Measurements from ENCODE around the gene DOCK11.

Gene DOCK11

DNA sequence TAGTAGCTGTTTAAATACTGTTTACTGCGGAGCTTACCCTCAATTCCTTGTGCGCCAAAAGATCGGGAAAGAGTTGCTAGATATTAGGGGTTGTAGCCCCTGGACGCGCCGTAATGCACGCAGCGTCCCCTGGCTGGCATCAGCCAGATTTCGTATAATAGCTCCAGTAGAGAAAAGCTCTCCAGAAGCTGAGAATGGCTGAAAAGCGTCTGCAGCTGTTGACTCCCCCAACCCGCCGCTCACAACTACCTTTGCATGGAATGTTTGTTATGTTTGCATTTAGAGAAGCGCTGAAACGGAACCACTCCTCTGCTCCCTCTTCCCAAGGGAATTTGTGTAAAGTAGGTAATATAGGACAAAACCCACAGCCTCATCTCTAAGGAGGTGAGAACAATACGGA lies 3.7 kb downstream of the DOCK11 start:
- peaks cover 6% of the 10 kb centered on the region for H3K79me2 ChIP-seq (ENCODE audit: insufficient read depth, low read length)

DNA sequence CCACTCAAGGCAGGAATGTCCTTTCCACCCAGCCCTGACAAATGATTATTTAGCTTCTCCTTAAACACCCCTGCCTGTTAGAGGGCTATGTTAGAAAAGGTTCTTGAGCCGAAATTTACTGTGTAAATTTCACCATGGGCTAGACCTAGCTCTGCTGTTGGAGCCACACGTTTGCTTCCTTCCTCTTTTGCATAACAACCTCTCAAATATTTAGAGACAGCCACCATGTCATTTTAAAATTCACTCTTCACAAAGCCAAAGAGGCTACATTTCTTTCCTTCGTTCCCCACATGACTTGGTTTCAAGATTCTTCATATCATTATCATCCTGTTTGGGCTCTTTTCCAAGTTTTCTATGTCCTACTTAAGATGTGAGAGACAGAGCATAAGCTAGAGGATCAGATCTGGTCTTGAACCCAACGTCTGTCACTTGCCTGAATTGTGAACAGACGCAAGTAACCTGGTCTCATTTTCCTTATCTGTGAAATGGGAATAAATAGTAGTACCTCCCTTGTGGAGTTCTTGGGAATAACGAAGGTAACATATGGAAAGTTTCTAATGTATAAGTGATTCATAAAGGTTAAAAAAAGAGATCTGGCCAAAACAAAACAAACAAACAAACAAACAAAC lies 6.7 kb downstream of the DOCK11 start:
- TF ChIP-seq EZH2 (IDR thresholded peaks at IDR 0.05; ENCODE audit: borderline replicate concordance, low read length), result no peak
- TF ChIP-seq, protein P1, sequence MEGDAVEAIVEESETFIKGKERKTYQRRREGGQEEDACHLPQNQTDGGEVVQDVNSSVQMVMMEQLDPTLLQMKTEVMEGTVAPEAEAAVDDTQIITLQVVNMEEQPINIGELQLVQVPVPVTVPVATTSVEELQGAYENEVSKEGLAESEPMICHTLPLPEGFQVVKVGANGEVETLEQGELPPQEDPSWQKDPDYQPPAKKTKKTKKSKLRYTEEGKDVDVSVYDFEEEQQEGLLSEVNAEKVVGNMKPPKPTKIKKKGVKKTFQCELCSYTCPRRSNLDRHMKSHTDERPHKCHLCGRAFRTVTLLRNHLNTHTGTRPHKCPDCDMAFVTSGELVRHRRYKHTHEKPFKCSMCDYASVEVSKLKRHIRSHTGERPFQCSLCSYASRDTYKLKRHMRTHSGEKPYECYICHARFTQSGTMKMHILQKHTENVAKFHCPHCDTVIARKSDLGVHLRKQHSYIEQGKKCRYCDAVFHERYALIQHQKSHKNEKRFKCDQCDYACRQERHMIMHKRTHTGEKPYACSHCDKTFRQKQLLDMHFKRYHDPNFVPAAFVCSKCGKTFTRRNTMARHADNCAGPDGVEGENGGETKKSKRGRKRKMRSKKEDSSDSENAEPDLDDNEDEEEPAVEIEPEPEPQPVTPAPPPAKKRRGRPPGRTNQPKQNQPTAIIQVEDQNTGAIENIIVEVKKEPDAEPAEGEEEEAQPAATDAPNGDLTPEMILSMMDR (IDR thresholded peaks at IDR 0.05; ENCODE audit: low read length), result no peak
- no peaks in the 10 kb centered on the region for H3F3A ChIP-seq (ENCODE audit: insufficient read depth, low read length)
- H3K27me3 ChIP-seq (ENCODE audit: insufficient read depth, low read length), result no peaks in the 10 kb centered on the region
- H3K9me3 ChIP-seq (ENCODE audit: low read length), result no peaks in the 10 kb centered on the region
- H3K9ac ChIP-seq (ENCODE audit: low read length), result peak overlapping the region; percentile 16; the same call in 1 of the 2 replicates
- H3K4me3 ChIP-seq (ENCODE audit: low read depth, low read length, poor library complexity, severe bottlenecking), result peak overlapping the region; percentile 19
- peak overlapping the region; percentile 45 for H3K4me2 ChIP-seq (ENCODE audit: low read length)
- H3K27ac ChIP-seq (ENCODE audit: low read depth, low read length, poor library complexity, severe bottlenecking), result peak overlapping the region; percentile 76
- no peaks in the 10 kb centered on the region for H3K36me3 ChIP-seq (ENCODE audit: insufficient read depth, low read length)
- H2AFZ ChIP-seq (ENCODE audit: low read length), result no peak overlapping the region
- H4K20me1 ChIP-seq (ENCODE audit: insufficient read depth, low read length), result no peaks in the 10 kb centered on the region
- peaks cover 31% of the 10 kb centered on the region for H3K4me1 ChIP-seq (ENCODE audit: insufficient read depth, low read length, severe bottlenecking)
- H3K9me2 ChIP-seq (ENCODE audit: low read depth, low read length), result no peaks in the 10 kb centered on the region
- H3K79me2 ChIP-seq (ENCODE audit: insufficient read depth, low read length), result peaks cover 6% of the 10 kb centered on the region

More for the DNA sequence above, 3.7 kb downstream of the DOCK11 start:
- Histone ChIP-seq H3K27ac (ENCODE audit: low read depth, low read length, poor library complexity, severe bottlenecking) (no peak overlapping the region), H3K4me1 (ENCODE audit: insufficient read depth, low read length, severe bottlenecking) (peaks cover 41% of the 10 kb centered on the region), H2AFZ (ENCODE audit: low read length) (no peak overlapping the region), H3K27me3 (ENCODE audit: insufficient read depth, low read length) (no peaks in the 10 kb centered on the region), H3K4me2 (ENCODE audit: low read length) (no peak overlapping the region), H3K4me3 (ENCODE audit: low read depth, low read length, poor library complexity, severe bottlenecking) (no peak overlapping the region), H3K9ac (ENCODE audit: low read length) (no peak overlapping the region), H3K9me3 (ENCODE audit: low read length) (no peaks in the 10 kb centered on the region), H3K36me3 (ENCODE audit: insufficient read depth, low read length) (no peaks in the 10 kb centered on the region), H3F3A (ENCODE audit: insufficient read depth, low read length) (0 out of 2 replicates have a peak, but pooled peaks cover 3% of the 10 kb centered on the region), H4K20me1 (ENCODE audit: insufficient read depth, low read length) (no peaks in the 10 kb centered on the region), H3K9me2 (ENCODE audit: low read depth, low read length) (no peaks in the 10 kb centered on the region)
- TF ChIP-seq, protein P1 (IDR thresholded peaks at IDR 0.05; ENCODE audit: low read length), result no peak
- no peak for TF ChIP-seq EZH2 (IDR thresholded peaks at IDR 0.05; ENCODE audit: borderline replicate concordance, low read length)

DNA sequence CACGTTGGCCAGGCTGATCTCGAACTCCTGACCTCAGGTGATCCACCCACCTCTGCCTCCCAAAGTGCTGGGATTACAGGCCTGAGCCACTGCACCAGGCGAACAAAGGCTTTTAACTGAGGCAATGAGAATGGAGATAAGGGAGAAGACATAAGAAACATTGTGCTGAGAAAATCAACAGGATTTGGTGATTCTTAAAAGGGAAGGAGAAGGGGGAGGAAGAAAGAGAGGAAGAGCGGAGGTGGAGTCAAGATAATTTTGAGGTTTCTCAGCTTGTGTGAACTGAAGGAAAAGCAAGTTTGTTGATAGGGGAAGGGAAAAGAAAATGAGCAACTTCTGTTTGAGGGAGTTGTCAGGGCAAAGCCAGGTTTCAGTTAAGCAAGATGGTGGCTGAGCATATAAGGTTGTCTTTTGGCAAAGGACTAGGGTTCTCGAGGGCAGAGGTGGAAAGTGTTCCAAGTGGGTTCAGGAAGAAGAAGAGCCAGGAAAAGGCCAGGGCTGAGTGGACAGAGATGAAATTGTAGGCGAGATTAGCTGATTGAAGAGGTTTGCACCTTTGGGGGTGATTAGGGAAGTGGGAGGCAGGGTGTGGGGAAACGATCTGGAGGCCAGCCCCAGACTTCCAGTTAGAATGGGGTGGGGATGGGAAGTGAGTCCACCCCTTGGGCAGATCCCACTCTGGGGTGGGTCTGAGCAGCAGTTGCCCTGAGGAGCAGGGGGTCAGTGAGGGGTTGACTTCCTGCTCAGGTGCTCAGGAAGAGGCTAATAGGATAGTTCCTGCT lies 7.8 kb downstream of the DOCK11 start:
- Histone ChIP-seq H3K4me2 (ENCODE audit: low read length) (no peak overlapping the region), H3K9me2 (ENCODE audit: low read depth, low read length) (no peaks in the 10 kb centered on the region), H3K4me3 (ENCODE audit: low read depth, low read length, poor library complexity, severe bottlenecking) (no peak overlapping the region), H3K36me3 (ENCODE audit: insufficient read depth, low read length) (no peaks in the 10 kb centered on the region), H3K27me3 (ENCODE audit: insufficient read depth, low read length) (no peaks in the 10 kb centered on the region), H3K9ac (ENCODE audit: low read length) (no peak overlapping the region), H3K27ac (ENCODE audit: low read depth, low read length, poor library complexity, severe bottlenecking) (no peak overlapping the region), H3F3A (ENCODE audit: insufficient read depth, low read length) (no peaks in the 10 kb centered on the region), H3K79me2 (ENCODE audit: insufficient read depth, low read length) (peaks cover 2% of the 10 kb centered on the region), H3K9me3 (ENCODE audit: low read length) (no peaks in the 10 kb centered on the region), H2AFZ (ENCODE audit: low read length) (no peak overlapping the region), H4K20me1 (ENCODE audit: insufficient read depth, low read length) (no peaks in the 10 kb centered on the region), H3K4me1 (ENCODE audit: insufficient read depth, low read length, severe bottlenecking) (peaks cover 20% of the 10 kb centered on the region)
- TF ChIP-seq, protein P1 (IDR thresholded peaks at IDR 0.05; ENCODE audit: low read length), result no peak
- TF ChIP-seq EZH2 (IDR thresholded peaks at IDR 0.05; ENCODE audit: borderline replicate concordance, low read length), result no peak
